ENCODE measurements around the gene GPC5.

The GPC5 gene

DNA sequence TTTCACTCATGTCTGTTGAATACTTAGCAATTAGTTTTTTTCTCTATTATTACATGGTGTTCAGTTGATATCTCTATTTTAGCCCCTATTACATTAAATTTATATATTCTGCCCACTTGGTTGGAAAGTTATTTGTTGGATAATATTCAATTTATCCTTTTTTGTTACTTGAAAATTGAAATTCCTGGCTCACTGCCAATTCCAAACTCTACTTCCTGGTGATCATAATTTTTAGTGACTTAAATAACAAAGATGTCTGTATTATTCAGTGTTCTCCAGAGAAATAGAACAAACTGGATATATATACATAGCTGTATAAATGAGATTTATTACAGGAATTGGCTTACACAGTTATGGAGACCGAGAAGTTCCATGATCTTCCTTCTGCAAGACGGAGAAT, 93.6 kb downstream of the GPC5 start:
- TF ChIP-seq, protein P1, sequence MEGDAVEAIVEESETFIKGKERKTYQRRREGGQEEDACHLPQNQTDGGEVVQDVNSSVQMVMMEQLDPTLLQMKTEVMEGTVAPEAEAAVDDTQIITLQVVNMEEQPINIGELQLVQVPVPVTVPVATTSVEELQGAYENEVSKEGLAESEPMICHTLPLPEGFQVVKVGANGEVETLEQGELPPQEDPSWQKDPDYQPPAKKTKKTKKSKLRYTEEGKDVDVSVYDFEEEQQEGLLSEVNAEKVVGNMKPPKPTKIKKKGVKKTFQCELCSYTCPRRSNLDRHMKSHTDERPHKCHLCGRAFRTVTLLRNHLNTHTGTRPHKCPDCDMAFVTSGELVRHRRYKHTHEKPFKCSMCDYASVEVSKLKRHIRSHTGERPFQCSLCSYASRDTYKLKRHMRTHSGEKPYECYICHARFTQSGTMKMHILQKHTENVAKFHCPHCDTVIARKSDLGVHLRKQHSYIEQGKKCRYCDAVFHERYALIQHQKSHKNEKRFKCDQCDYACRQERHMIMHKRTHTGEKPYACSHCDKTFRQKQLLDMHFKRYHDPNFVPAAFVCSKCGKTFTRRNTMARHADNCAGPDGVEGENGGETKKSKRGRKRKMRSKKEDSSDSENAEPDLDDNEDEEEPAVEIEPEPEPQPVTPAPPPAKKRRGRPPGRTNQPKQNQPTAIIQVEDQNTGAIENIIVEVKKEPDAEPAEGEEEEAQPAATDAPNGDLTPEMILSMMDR (IDR thresholded peaks at IDR 0.05; ENCODE audit: low read length) = no peak
- TF ChIP-seq EZH2 (IDR thresholded peaks at IDR 0.05; ENCODE audit: borderline replicate concordance, low read length) = no peak
- H3K9ac ChIP-seq (ENCODE audit: low read length) = no peak overlapping the region
- no peak overlapping the region for H3K4me2 ChIP-seq (ENCODE audit: low read length)
- H2AFZ ChIP-seq (ENCODE audit: low read length) = no peak overlapping the region
- H3K9me3 ChIP-seq (ENCODE audit: low read length) = no peaks in the 10 kb centered on the region
- H3K27me3 ChIP-seq (ENCODE audit: insufficient read depth, low read length) = no peaks in the 10 kb centered on the region; the same call in 1 of the 2 replicates
- no peaks in the 10 kb centered on the region for H3K4me1 ChIP-seq (ENCODE audit: insufficient read depth, low read length, severe bottlenecking)
- H4K20me1 ChIP-seq (ENCODE audit: insufficient read depth, low read length) = no peaks in the 10 kb centered on the region
- H3K79me2 ChIP-seq (ENCODE audit: insufficient read depth, low read length) = no peaks in the 10 kb centered on the region
- H3K36me3 ChIP-seq (ENCODE audit: insufficient read depth, low read length) = no peaks in the 10 kb centered on the region
- no peak overlapping the region for H3K27ac ChIP-seq (ENCODE audit: low read depth, low read length, poor library complexity, severe bottlenecking)
- H3K4me3 ChIP-seq (ENCODE audit: low read depth, low read length, poor library complexity, severe bottlenecking) = no peak overlapping the region
- no peaks in the 10 kb centered on the region for H3K9me2 ChIP-seq (ENCODE audit: low read depth, low read length)
- H3F3A ChIP-seq (ENCODE audit: insufficient read depth, low read length) = no peaks in the 10 kb centered on the region

GRCh38 chr13:91493442-91493841, 95.0 kb downstream of the GPC5 start:
- no peak overlapping the region for H3K4me3 ChIP-seq (ENCODE audit: low read depth, low read length, poor library complexity, severe bottlenecking)

DNA sequence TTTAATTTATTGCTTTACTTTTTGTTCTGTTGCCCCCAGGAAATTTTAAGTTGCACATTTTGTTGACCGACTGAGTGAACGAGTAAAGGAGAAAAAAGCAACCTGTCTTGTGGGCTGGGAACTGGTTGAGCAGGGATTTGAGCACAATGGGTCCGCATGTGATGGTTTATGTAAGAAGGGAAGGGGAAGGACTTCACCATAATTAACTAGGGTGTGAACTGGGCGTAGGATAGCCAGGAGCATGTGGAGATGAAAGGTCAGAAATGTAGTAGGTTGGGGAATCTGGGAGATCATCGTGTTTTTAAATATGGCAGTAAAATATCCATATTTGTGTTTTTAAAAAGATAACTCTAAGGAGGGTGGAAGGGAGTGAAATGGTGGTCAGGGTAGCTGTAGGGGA, 99.9 kb downstream of the GPC5 start:
- Histone ChIP-seq H4K20me1 (ENCODE audit: insufficient read depth, low read length) (no peaks in the 10 kb centered on the region), H3K4me2 (ENCODE audit: low read length) (no peak overlapping the region), H3K27me3 (ENCODE audit: insufficient read depth, low read length) (no peaks in the 10 kb centered on the region; the same call in 1 of the 2 replicates), H3K9me2 (ENCODE audit: low read depth, low read length) (no peaks in the 10 kb centered on the region), H2AFZ (ENCODE audit: low read length) (no peak overlapping the region), H3K79me2 (ENCODE audit: insufficient read depth, low read length) (no peaks in the 10 kb centered on the region), H3K4me1 (ENCODE audit: insufficient read depth, low read length, severe bottlenecking) (no peaks in the 10 kb centered on the region), H3K9ac (ENCODE audit: low read length) (no peak overlapping the region), H3K4me3 (ENCODE audit: low read depth, low read length, poor library complexity, severe bottlenecking) (no peak overlapping the region), H3K27ac (ENCODE audit: low read depth, low read length, poor library complexity, severe bottlenecking) (no peak overlapping the region), H3K36me3 (ENCODE audit: insufficient read depth, low read length) (no peaks in the 10 kb centered on the region), H3F3A (ENCODE audit: insufficient read depth, low read length) (no peaks in the 10 kb centered on the region), H3K9me3 (ENCODE audit: low read length) (no peaks in the 10 kb centered on the region)
- TF ChIP-seq EZH2 (IDR thresholded peaks at IDR 0.05; ENCODE audit: borderline replicate concordance, low read length) = no peak
- TF ChIP-seq, protein P1 (IDR thresholded peaks at IDR 0.05; ENCODE audit: low read length) = no peak

More at GRCh38 chr13:91493442-91493841, 95.0 kb downstream of the GPC5 start:
- Histone ChIP-seq H3K4me2 (ENCODE audit: low read length) (no peak overlapping the region), H3K27me3 (ENCODE audit: insufficient read depth, low read length) (no peaks in the 10 kb centered on the region; the same call in 1 of the 2 replicates), H3K79me2 (ENCODE audit: insufficient read depth, low read length) (no peaks in the 10 kb centered on the region), H3K9me3 (ENCODE audit: low read length) (no peaks in the 10 kb centered on the region), H3K27ac (ENCODE audit: low read depth, low read length, poor library complexity, severe bottlenecking) (no peak overlapping the region), H3K9me2 (ENCODE audit: low read depth, low read length) (no peaks in the 10 kb centered on the region), H3F3A (ENCODE audit: insufficient read depth, low read length) (no peaks in the 10 kb centered on the region), H3K4me1 (ENCODE audit: insufficient read depth, low read length, severe bottlenecking) (no peaks in the 10 kb centered on the region), H3K36me3 (ENCODE audit: insufficient read depth, low read length) (no peaks in the 10 kb centered on the region), H3K9ac (ENCODE audit: low read length) (no peak overlapping the region), H4K20me1 (ENCODE audit: insufficient read depth, low read length) (no peaks in the 10 kb centered on the region), H2AFZ (ENCODE audit: low read length) (no peak overlapping the region)
- TF ChIP-seq, protein P1 (IDR thresholded peaks at IDR 0.05; ENCODE audit: low read length) = no peak
- TF ChIP-seq EZH2 (IDR thresholded peaks at IDR 0.05; ENCODE audit: borderline replicate concordance, low read length) = no peak

Data from OCI-LY1 (cell line).